NOMO-1 treated with DMSO at 0.1 percent for 48 hours (cell line): ENCODE measurements around the gene ATG14.
"Not testable (repeated sequence)": the region's sequence is repeated elsewhere in the genome, so short reads cannot be mapped to it uniquely, and the experiment has no call there.

ENCODE experiments used
- DNase-seq: peaks from one replicate; lab custom pipeline; 2025; ENCODE audit not compliant: unreplicated experiment; lab: John Stamatoyannopoulos, UW

The ATG14 gene

GRCh38 chr14:55411426-55412389 lies at the start of gene ATG14:
Gene ATG14 (minus strand): TSS chr14:55411830. CDS start chr14:55411822, 8 bp downstream.
- peak; percentile 79 for DNase-seq

DNA sequence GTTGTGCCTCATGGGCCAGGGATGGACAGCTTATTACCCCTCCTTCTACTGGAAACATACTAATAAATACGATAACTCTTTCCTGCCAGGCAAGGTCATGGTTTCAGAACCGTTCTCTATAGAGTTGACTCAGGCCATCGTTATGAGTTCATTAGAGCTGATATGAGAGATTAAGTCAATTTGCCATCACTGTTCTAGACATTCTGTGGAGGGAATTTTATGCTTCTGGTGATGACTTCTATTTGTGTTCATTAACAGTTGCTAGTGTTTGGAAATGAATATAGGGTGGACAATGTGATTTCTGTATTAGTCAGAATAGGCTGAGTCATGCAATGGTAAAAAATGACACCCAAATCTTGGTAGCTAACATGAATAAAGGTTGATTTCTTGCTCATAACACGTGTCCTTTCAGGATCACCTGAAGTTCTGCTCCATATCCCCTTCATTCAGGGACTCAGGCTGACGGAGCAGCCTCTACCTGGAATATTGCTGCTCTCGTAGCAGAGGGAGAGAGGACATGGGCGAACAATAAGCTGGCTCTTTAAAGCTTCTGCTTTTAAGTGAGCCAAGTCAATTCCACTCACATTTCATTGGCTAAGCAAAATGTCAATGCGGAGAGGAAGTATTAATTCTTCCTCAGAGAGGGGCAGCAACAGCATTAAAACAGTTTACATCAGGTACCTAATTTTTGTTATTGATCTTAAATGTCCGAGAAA lies 47.3 kb upstream of the ATG14 start:
- peak; percentile 40 for DNase-seq

GRCh38 chr14:55457496-55457895 lies 45.9 kb upstream of the ATG14 start:
- DNase-seq, result no peak

DNA sequence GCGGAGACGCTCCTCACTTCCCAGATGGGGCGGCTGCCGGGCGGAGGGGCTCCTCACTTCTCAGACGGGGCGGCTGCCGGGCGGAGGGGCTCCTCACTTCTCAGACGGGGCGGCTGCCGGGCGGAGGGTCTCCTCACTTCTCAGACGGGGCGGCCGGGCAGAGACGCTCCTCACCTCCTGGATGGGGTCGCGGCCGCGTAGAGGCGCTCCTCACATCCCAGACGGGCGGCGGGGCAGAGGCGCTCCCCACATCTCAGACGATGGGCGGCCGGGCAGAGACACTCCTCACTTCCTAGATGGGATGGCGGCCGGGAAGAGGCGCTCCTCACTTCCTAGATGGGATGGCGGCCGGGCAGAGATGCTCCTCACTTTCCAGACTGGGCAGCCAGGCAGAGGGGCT lies 44.8 kb upstream of the ATG14 start:
- not testable (repeated sequence) for DNase-seq

- DNase-seq, result peak; percentile 72
Observed at GRCh38 chr14:55454264-55455002, 42.8 kb upstream of the ATG14 start.

DNA sequence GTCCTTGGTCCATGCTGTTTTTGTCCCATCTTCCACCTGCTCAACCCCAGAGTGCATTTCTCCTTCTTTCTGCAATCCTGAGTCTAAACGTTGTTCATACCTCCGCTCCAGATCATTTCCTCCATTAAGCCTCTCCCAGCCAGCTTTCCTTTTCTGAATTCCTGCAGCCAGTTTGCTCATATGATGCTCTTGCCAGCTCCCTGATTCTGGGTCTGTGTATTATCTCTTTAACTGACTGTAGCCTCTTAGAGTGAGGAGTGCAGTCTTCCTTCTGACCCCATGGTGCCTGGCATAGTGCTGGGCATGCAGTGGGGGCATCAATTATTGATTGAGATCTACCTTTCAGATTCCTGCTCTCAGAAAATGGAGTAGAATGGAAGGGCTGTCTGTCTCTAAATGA lies 40.3 kb upstream of the ATG14 start:
- DNase-seq, result no peak

DNA sequence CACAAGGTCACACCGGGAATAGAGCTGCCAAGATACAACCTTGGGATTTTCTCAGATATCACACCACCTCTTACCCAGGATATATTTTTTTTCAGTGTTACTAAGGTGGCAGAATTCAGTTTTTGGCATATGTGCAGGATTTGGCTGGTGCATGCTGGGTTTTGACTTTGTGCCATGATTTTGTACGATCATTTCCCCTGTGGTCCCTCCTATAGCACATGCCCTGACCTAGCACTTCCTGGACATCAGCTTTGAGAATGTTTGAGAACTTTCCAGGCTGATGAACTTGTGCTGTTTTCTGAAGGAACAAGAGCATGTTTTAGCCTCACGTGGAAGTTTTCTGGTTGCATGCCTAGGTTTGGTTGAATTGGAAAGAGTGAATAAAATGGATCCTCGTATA lies 39.8 kb upstream of the ATG14 start:
- no peak for DNase-seq

GRCh38 chr14:55450987-55451386 lies 39.4 kb upstream of the ATG14 start:
- DNase-seq, result peak; percentile 59

DNA sequence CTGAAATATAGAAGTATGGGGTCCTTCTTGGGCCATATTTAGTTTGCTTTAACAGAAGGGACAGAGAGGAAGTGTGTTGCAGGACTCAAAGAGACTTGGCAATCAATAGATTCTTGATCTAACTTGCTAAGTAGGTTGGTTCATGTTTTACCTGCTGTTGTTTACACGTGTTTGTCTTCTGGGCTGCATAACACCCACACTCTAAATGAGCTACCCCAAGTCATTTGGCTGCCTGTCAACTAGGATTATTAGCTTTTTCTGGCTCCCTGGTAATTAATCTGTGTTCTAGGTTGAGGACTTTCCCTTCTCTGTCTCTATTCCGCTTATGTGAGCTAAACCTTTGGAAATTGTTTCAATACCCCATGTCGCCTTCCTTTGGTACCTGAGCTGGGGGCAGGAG lies 38.9 kb upstream of the ATG14 start:
- no peak for DNase-seq

GRCh38 chr14:55450124-55450523 lies 38.5 kb upstream of the ATG14 start:
- DNase-seq, result peak; percentile 78

GRCh38 chr14:55449116-55449515 lies 37.5 kb upstream of the ATG14 start:
- no peak for DNase-seq

GRCh38 chr14:55448141-55448614 lies 36.5 kb upstream of the ATG14 start:
- no peak for DNase-seq

- DNase-seq, result no peak
Observed at GRCh38 chr14:55446833-55447232, 35.2 kb upstream of the ATG14 start.

DNA sequence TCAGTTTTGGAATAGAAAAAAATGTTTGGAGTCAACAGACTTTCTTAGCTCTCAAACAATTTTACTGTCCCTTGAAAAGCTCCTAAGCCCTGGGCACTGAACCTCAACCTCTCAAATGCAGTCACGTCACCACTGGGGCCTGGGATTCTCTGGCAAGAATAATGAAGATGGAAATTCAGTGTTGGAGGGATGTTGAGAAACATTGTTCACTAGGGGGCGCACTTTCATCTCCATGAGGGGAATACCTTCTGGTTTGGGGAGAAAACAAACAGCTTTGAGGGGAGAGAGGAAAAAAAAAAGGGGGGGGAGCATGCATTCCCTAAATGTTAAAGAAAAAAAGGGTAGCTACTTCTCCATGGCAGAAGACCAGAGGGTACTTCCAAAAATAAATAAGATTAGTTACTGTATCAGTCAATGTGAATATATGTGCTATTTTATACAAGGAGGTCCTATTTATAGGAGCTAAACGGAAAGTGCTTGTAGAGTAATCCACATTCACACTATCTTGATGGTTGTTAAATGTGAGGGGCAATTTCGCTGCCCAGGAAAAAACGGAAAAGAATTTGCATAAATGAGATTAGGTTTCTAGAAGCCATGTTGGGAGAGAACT lies 34.6 kb upstream of the ATG14 start:
- peak; percentile 40 for DNase-seq

DNA sequence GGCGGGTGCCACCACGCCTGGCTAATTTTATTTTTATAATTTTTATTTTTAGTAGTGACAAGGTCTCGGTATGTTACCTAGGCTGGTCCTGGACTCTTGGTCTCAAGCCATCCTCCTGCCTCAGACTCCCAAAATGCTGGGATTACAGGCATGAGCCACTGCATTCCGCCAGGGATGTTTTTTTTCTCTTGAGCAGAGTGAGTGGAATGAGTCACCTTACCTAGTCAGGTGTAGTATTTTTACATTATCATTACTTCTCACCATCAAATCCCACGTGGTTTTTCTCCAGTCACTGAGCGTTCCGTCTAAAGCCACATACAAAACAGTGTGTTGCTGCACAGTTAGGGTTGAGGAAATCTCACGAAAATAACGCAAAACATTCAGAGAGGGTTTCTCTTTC lies 29.7 kb upstream of the ATG14 start:
- no peak for DNase-seq

DNA sequence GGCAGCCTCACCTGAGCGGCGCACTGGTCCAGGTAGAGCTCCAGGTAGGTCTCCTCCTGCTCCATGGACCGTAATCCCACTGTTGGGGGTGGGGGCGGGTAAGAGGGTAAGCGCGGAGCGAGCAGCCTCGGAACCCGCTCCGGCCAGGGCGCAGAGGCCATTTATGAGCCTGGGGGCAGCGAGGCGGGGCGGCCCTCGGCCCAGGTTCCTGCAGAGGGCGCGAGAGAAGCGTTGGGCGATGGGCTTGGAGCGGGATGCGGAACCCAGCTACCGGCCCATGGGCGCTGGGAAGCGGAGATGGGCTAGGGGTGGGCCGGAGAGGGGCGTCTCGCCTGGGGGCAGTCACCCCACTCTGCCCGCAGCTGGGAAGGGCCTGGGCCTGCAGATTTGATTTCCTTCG lies 28.8 kb upstream of the ATG14 start, which contains the start of gene TBPL2:
TSS of gene TBPL2 (minus strand) at position 232 of the 400 bp plus-strand sequence. CDS start at position 65, 167 bp downstream.
- no peak for DNase-seq

- peak; percentile 73 for DNase-seq
Observed at GRCh38 chr14:55438066-55438683, 26.5 kb upstream of the ATG14 start.

- no peak for DNase-seq
Observed at GRCh38 chr14:55436931-55437330, 25.3 kb upstream of the ATG14 start.

DNA sequence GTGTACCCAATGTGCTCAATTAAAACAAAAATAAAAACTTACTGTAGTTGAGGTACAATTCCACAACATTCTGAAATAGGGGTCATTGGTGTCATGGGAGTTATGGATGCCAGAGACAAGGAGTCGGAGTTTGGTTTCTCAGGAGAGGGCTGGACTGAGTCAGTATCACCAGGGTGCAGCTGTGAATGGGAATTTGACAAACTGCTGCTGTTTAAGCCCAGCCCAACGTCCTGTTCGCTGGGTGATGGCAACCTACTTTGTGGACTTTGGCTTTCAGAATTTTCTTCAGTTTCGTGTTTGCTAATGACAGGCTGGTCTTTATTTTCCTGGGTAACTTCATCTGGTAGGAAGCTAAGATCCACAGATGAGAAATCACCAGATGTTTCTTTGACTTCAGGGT lies 24.9 kb upstream of the ATG14 start:
- DNase-seq, result no peak

DNA sequence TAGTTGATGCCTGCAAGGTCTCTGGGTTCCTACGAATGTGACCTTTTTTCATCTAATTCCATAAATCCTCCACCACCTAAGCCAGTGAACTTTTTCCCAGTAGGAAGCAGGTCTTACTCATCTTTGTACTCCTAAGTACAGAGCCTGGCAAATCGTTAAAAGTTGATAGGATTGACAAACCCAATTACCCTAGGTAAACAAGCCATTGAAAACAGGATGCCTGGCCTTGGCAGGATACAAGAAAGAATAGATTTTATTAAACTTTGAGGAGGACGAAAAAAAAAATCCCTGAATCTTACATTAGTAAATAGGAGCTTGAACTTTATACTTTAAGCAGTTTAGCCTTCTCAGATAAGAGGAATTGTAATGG lies 23.2 kb upstream of the ATG14 start:
- DNase-seq, result no peak
